IMR-90 (cell line): ENCODE measurements around the gene ZNF791. TPM values are rescaled to one million over a fixed set of nuclear protein-coding genes. Genes with fewer than 3 reads are reported as not detected.

ENCODE experiments used
- ATAC-seq: fragments of 200-7000 bp; cut with Tn5 transposase; 2 replicates; pipeline ENCODE4 v1.9.1; 2020; ENCODE audit warnings: low read depth, mild to moderate bottlenecking, moderate library complexity
- BruUV-seq: library from RNA; stranded (reverse); fragments of 400-500 nt; replicated peaks from 2 replicates; lab custom pipeline; 2021; lab: Mats Ljungman, UMichigan
- CTCF ChIA-PET: fragments of 300-600 bp; formaldehyde crosslinking; extraction: SDS; loops from one replicate; lab custom pipeline; 2021; ENCODE audit warnings: antibody characterized with exemption; lab: Yijun Ruan, JAX
- POLR2A ChIA-PET: fragments of 300-600 bp; sonication (Branson Sonifier 250); formaldehyde crosslinking; loops from one replicate; lab custom pipeline; 2022; ENCODE audit warnings: antibody characterized with exemption; ENCODE audit not compliant: unreplicated experiment; lab: Charles Lee
- DNase-seq: peaks from one replicate; pipeline ENCODE4 v3.0.0; 2013
- H2AFZ ChIP-seq: replicated peaks from 2 replicates; pipeline ENCODE3; 2013; ENCODE audit warnings: low read length, mild to moderate bottlenecking; ENCODE audit not compliant: poor library complexity
- H2AK5ac ChIP-seq: 2 replicates; pipeline ENCODE4 v1.6.1; 2013; ENCODE audit warnings: low read depth, low read length, inconsistent platforms
- H2AK9ac ChIP-seq: replicated peaks from 2 replicates; pipeline ENCODE3; 2013; ENCODE audit warnings: mild to moderate bottlenecking, low read depth, low read length, moderate library complexity; ENCODE audit not compliant: poor library complexity
- H2BK120ac ChIP-seq: 2 replicates; pipeline ENCODE4 v1.6.1; 2013; ENCODE audit warnings: low read depth, low read length, inconsistent platforms
- H2BK15ac ChIP-seq: 3 replicates; pipeline ENCODE4 v1.6.1; 2013; ENCODE audit warnings: low read depth, low read length, inconsistent platforms
- H2BK20ac ChIP-seq: 2 replicates; pipeline ENCODE4 v1.6.1; 2013; ENCODE audit warnings: low read depth, mild to moderate bottlenecking, inconsistent platforms, low read length, moderate library complexity
- H2BK5ac ChIP-seq: 2 replicates; pipeline ENCODE4 v1.6.1; 2013; ENCODE audit warnings: mild to moderate bottlenecking, low read depth, low read length, inconsistent platforms; ENCODE audit not compliant: poor library complexity, severe bottlenecking
- H3K14ac ChIP-seq: replicated peaks from 2 replicates; pipeline ENCODE4 v1.6.1; 2013; ENCODE audit warnings: low read depth, low read length, inconsistent platforms
- H3K18ac ChIP-seq: 2 replicates; pipeline ENCODE4 v1.6.1; 2013; ENCODE audit warnings: low read depth, low read length, control low read depth
- H3K23ac ChIP-seq: 2 replicates; pipeline ENCODE4 v1.6.1; 2013; ENCODE audit warnings: low read depth, low read length, inconsistent platforms
- H3K27ac ChIP-seq: 2 replicates; pipeline ENCODE4 v1.5.1; 2013; ENCODE audit warnings: mild to moderate bottlenecking, control low read depth, low read length; ENCODE audit not compliant: insufficient read depth
- H3K27me3 ChIP-seq: 2 replicates; pipeline ENCODE4 v1.6.1; 2013; ENCODE audit warnings: low read length; ENCODE audit not compliant: control insufficient read depth, insufficient read depth
- H3K36me3 ChIP-seq: 2 replicates; pipeline ENCODE4 v1.6.1; 2013; ENCODE audit warnings: low read length, mixed read lengths; ENCODE audit not compliant: control insufficient read depth, insufficient read depth
- H3K4ac ChIP-seq: 2 replicates; pipeline ENCODE4 v1.6.1; 2013; ENCODE audit warnings: low read depth, low read length, inconsistent platforms
- H3K4me1 ChIP-seq: 2 replicates; pipeline ENCODE4 v1.6.1; 2013; ENCODE audit warnings: low read length, mixed read lengths; ENCODE audit not compliant: control insufficient read depth, insufficient read depth
- H3K4me2 ChIP-seq: 2 replicates; pipeline ENCODE4 v1.6.1; 2013; ENCODE audit warnings: low read depth, mild to moderate bottlenecking, control low read depth, low read length, moderate library complexity
- H3K4me3 ChIP-seq: 2 replicates; pipeline ENCODE4 v1.5.1; 2013; ENCODE audit warnings: low read depth, mild to moderate bottlenecking, control low read depth, low read length, moderate library complexity; ENCODE audit not compliant: insufficient read depth
- H3K56ac ChIP-seq: 2 replicates; pipeline ENCODE4 v1.6.1; 2013; ENCODE audit warnings: low read length, inconsistent platforms; ENCODE audit not compliant: insufficient read depth; ENCODE audit errors: extremely low read depth
- H3K79me1 ChIP-seq, 2 experiments: 2 replicates each; pipeline ENCODE4 v1.6.1; 2013; ENCODE audit warnings: low read length in 2 of 2, inconsistent platforms in 1 of 2, low read depth in 1 of 2
- H3K9ac ChIP-seq: 2 replicates; pipeline ENCODE4 v1.6.1; 2013; ENCODE audit warnings: low read depth, low read length, control low read depth
- H3K9me1 ChIP-seq: 2 replicates; pipeline ENCODE4 v1.6.1; 2013; ENCODE audit warnings: low read length, inconsistent platforms; ENCODE audit not compliant: insufficient read depth
- H3K9me3 ChIP-seq: 2 replicates; pipeline ENCODE4 v1.6.1; 2013; ENCODE audit warnings: low read length; ENCODE audit not compliant: control insufficient read depth, insufficient read depth
- H4K20me1 ChIP-seq: 2 replicates; pipeline ENCODE4 v1.6.1; 2013; ENCODE audit warnings: low read length, inconsistent platforms; ENCODE audit not compliant: insufficient read depth
- H4K5ac ChIP-seq: 2 replicates; pipeline ENCODE4 v1.6.1; 2013; ENCODE audit warnings: mild to moderate bottlenecking, low read depth, low read length, control low read depth
- H4K8ac ChIP-seq, 2 experiments: 2 replicates each; pipeline ENCODE4 v1.6.1; 2013; ENCODE audit warnings: low read depth in 2 of 2, low read length in 2 of 2, control low read depth in 1 of 2, inconsistent platforms in 1 of 2
- H4K91ac ChIP-seq: 2 replicates; pipeline ENCODE4 v1.6.1; 2013; ENCODE audit warnings: low read depth, low read length, inconsistent platforms; ENCODE audit not compliant: insufficient read depth
- BHLHE40 ChIP-seq: fragments of 150-350 bp; IDR thresholded peaks from 2 replicates; pipeline ENCODE4 v1.6.1; 2016; ENCODE audit warnings: mild to moderate bottlenecking, low read depth, low read length
- CEBPB ChIP-seq: IDR thresholded peaks from 2 replicates; pipeline ENCODE4 v1.6.1; 2012; ENCODE audit warnings: low read depth, low read length, improper control_type of control experiment
- CHD1 ChIP-seq: IDR thresholded peaks from 2 replicates; pipeline ENCODE4 v1.6.1; 2012; ENCODE audit warnings: low read depth, low read length, improper control_type of control experiment
- ELK1 ChIP-seq: fragments of 150-350 bp; IDR thresholded peaks from 2 replicates; pipeline ENCODE4 v1.6.1; 2016; ENCODE audit warnings: low read depth, mild to moderate bottlenecking, low read length, moderate library complexity, borderline replicate concordance
- FOS ChIP-seq: fragments of 150-350 bp; IDR thresholded peaks from 2 replicates; pipeline ENCODE4 v1.6.1; 2016; ENCODE audit warnings: low read depth, low read length
- MAFK ChIP-seq: IDR thresholded peaks from 2 replicates; pipeline ENCODE4 v1.6.1; 2012; ENCODE audit warnings: low read depth, low read length, improper control_type of control experiment
- MAZ ChIP-seq: IDR thresholded peaks from 2 replicates; pipeline ENCODE4 v1.6.1; 2012; ENCODE audit warnings: low read depth, mild to moderate bottlenecking, low read length, improper control_type of control experiment, moderate library complexity, borderline replicate concordance
- MXI1 ChIP-seq: IDR thresholded peaks from 2 replicates; pipeline ENCODE4 v1.6.1; 2012; ENCODE audit warnings: low read depth, mild to moderate bottlenecking, low read length, moderate library complexity, borderline replicate concordance
- NFE2L2 ChIP-seq: fragments of 150-350 bp; IDR thresholded peaks from 2 replicates; pipeline ENCODE4 v1.6.1; 2016; ENCODE audit warnings: low read depth, mild to moderate bottlenecking, low read length
- POLR2A ChIP-seq: IDR thresholded peaks from 2 replicates; pipeline ENCODE4 v1.6.1; 2012; ENCODE audit warnings: mild to moderate bottlenecking, low read depth, low read length
- RAD21 ChIP-seq: IDR thresholded peaks from 2 replicates; pipeline ENCODE4 v1.6.1; 2012; ENCODE audit warnings: low read length, improper control_type of control experiment
- RCOR1 ChIP-seq: IDR thresholded peaks from 2 replicates; pipeline ENCODE4 v1.6.1; 2012; ENCODE audit warnings: mild to moderate bottlenecking, low read length, improper control_type of control experiment; ENCODE audit not compliant: insufficient replicate concordance
- RFX5 ChIP-seq: IDR thresholded peaks from 2 replicates; pipeline ENCODE4 v1.8.0; 2012; ENCODE audit warnings: low read depth, mild to moderate bottlenecking, low read length, moderate library complexity
- SMC3 ChIP-seq: fragments of 150-350 bp; IDR thresholded peaks from 2 replicates; pipeline ENCODE4 v1.6.1; 2016; ENCODE audit warnings: low read depth, mild to moderate bottlenecking, antibody characterized with exemption, low read length, moderate library complexity
- USF2 ChIP-seq: fragments of 150-350 bp; IDR thresholded peaks from 2 replicates; pipeline ENCODE4 v1.6.1; 2017; ENCODE audit warnings: mild to moderate bottlenecking, antibody characterized with exemption, low read length, low read depth
- WGBS, 2 experiments: methylation state at CpG; one replicate each; pipeline versions ENCODE4 v1.1.5 to v1.1.7; 2013; ENCODE audit warnings: missing lambda C conversion rate in 2 of 2; ENCODE audit not compliant: insufficient read length in 1 of 2; ENCODE audit errors: extremely low coverage in 2 of 2; 5-methylcytosine and 5-hydroxymethylcytosine counted together
- dilution Hi-C: fragments of 300-500 bp; cut with HindIII; formaldehyde crosslinking; loops from one replicate; pipeline ENCODE4 v1.14.3; 2018; ENCODE audit warnings: low sequenced_read_pairs; ENCODE audit not compliant: unreplicated experiment
- in situ Hi-C: fragments of 300-500 bp; cut with MboI; formaldehyde crosslinking; loops from 3 replicates; pipeline ENCODE4 v1.14.3; 2019; ENCODE audit warnings: low sequenced_read_pairs, inconsistent platforms, mixed read lengths
- intact Hi-C: fragments of 100-400 bp; cut with micrococcal nuclease; formaldehyde crosslinking; loops from 2 replicates; pipeline ENCODE4 v1.10.0; 2022
- polyA plus RNA-seq, 3 experiments: library from polyadenylated mRNA; depleted of rRNA; stranded (reverse); fragments of >200 nt; gene quantifications; 2 replicates each; pipeline ENCODE4 v1.2.3, GENCODE V29; 2012; ENCODE audit warnings: low replicate concordance in 1 of 3
- total RNA-seq: library from RNA; depleted of rRNA; stranded (reverse); fragments of >200 nt; gene quantifications from 2 replicates; pipeline ENCODE4 v1.2.3, GENCODE V29; 2012

Gene ZNF791
- total and polyA plus RNA-seq, 2 of the 4 experiments (the other 2 are of a cell fraction) = 7.1 to 15.8 TPM

DNA sequence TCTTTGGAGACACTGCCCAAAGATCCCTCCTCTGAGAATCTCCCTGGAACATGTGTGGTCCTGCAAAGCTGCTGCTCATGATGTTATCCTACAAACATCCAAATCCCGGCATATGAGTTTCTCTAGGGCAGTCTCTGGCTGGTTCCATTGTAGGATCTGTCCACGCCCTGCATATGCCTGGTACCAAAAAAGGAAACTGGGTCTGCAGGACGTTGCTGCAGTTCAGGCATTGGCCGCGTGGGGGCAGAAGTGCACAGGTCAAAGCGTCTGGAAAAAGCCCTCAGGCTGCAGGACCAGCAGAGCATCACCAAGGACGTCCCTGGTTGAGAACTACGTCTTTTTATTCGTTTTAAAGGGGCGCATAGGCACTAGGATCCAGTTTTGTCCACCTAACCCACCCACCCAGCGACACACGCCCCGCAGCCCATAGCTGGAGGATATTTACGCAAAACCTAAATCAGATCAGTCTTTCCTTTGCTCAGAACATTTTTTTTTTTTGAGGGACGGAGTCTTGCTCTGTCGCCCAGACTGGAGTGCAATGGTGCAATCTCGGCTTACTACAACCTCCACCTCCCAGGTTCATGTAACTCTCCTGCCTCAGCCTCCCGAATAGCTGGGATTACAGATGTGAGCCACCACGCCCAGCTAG is 46.6 kb upstream of the ZNF791 start:
- no peak overlapping the region for H2BK5ac ChIP-seq
- peak; percentile 88 for DNase-seq
- no peak overlapping the region for H3K56ac ChIP-seq
- H3K9me1 ChIP-seq = no peaks in the 10 kb centered on the region
- H3K4me3 ChIP-seq = no peak overlapping the region
- no peak overlapping the region; the same call in 1 of the 2 replicates for H3K14ac ChIP-seq
- no peak overlapping the region for H3K23ac ChIP-seq
- H3K27ac ChIP-seq = no peak overlapping the region
- H4K91ac ChIP-seq = 0 out of 2 replicates have a peak overlapping the region, but pooled peaks have one; percentile 10
- 0 out of 2 replicates have a peak overlapping the region, but pooled peaks have one; percentile 32 for H3K4ac ChIP-seq
- in situ Hi-C loops = no loop called here
- peak overlapping the region in 1 of 2 experiments; percentile 74; a peak in 2 of 4 replicates for H4K8ac ChIP-seq
- dilution Hi-C loops = no loop called here
- H4K5ac ChIP-seq = no peak overlapping the region
- 20% methylated on average over 4 of the region's 19 CpGs; no CpG with 5 or more reads in 1 of the 2 experiments for WGBS, 2 experiments
- H2AK5ac ChIP-seq = no peak overlapping the region
- no peaks in the 10 kb centered on the region for H3K4me1 ChIP-seq
- intact Hi-C loops = loop anchor here (1.0 kb wide), 1 partner anchor 108 kb away; no protein-coding TSS in a partner anchor
- no peak overlapping the region for H3K4me2 ChIP-seq
- H4K20me1 ChIP-seq = no peaks in the 10 kb centered on the region
- H3K9me3 ChIP-seq = no peaks in the 10 kb centered on the region
- no peaks in the 10 kb centered on the region for H3K79me1 ChIP-seq
- H2BK120ac ChIP-seq = peak overlapping the region; percentile 58
- ChIA-PET POLR2A (no interaction called here), CTCF (interaction anchor here (0.6 to 1.0 kb wide), 2 partner anchors 10 to 29 kb away, joined by 3 to 4 read pairs; no protein-coding TSS in a partner anchor)
- no peak overlapping the region for H2BK20ac ChIP-seq
- no peaks in the 10 kb centered on the region; the same call in 1 of the 2 replicates for H3K27me3 ChIP-seq
- no peak overlapping the region for H3K18ac ChIP-seq
- H2AFZ ChIP-seq = peak overlapping the region; percentile 83
- BruUV-seq = no TSS peak
- no peaks in the 10 kb centered on the region for H3K36me3 ChIP-seq
- no peak overlapping the region for H3K9ac ChIP-seq
- ATAC-seq = peak; percentile 100
- no peak overlapping the region for H2BK15ac ChIP-seq
- H2AK9ac ChIP-seq = peak overlapping the region; percentile 87
- TF ChIP-seq BHLHE40 (no peak), NFE2L2 (no peak), CHD1 (peak; percentile 76; the same call in 1 of the 2 replicates), MXI1 (no peak), RCOR1 (no peak), USF2 (no peak), POLR2A (0 out of 2 replicates have a peak, but pooled peaks have one; percentile 27), SMC3 (peak; percentile 83), CEBPB (no peak), RAD21 (peak; percentile 94), MAZ (no peak), MAFK (no peak), ELK1 (no peak), RFX5 (no peak), FOS (no peak)
